NT2/D1 (cell line): Measurements from ENCODE around the gene DYNLT1.

Experiments
- SUZ12 ChIP-seq: IDR thresholded peaks from 2 replicates; pipeline ENCODE4 v1.6.1; 2011; ENCODE audit not compliant: insufficient read length, insufficient read depth; ENCODE audit errors: extremely low read depth
- YY1 ChIP-seq: IDR thresholded peaks from 2 replicates; pipeline ENCODE4 v1.6.1; 2011; ENCODE audit not compliant: insufficient read length, insufficient read depth
- ZNF274 ChIP-seq: IDR thresholded peaks from 2 replicates; pipeline ENCODE4 v1.6.1; 2011; ENCODE audit warnings: mild to moderate bottlenecking, low read depth, low read length

GRCh38 chr6:158636778-158637177, 7.8 kb downstream of the DYNLT1 start:
- TF ChIP-seq YY1, result no peak
- TF ChIP-seq SUZ12, result no peak
- no peak for TF ChIP-seq ZNF274
